SU-DHL-6 (cell line): Measurements from ENCODE around the gene TMEM131L.

ENCODE experiments used
- H2AFZ ChIP-seq: fragments of 200-600 bp; sonication (generic); 2 replicates; pipeline ENCODE4 v1.6.1; 2014; ENCODE audit warnings: low read depth, mild to moderate bottlenecking, moderate library complexity, mixed read lengths, antibody characterized with exemption, low read length; ENCODE audit not compliant: severe bottlenecking
- H3F3A ChIP-seq: fragments of 200-600 bp; shearing (Covaris generic); 2 replicates; pipeline ENCODE4 v1.6.0; 2016; ENCODE audit warnings: antibody characterized with exemption, mild to moderate bottlenecking; ENCODE audit not compliant: insufficient read depth
- H3K27ac ChIP-seq: fragments of 200-600 bp; sonication (generic); 2 replicates; pipeline ENCODE4 v1.5.1; 2016; ENCODE audit warnings: low read depth, mild to moderate bottlenecking, low read length, moderate library complexity, mixed read lengths
- H3K27me3 ChIP-seq: fragments of 200-600 bp; sonication (generic), shearing (Covaris generic); 2 replicates; pipeline ENCODE4 v1.6.0; 2014; ENCODE audit warnings: mild to moderate bottlenecking, low read length
- H3K36me3 ChIP-seq: fragments of 200-600 bp; sonication (generic); 2 replicates; pipeline ENCODE4 v1.6.1; 2014; ENCODE audit warnings: mild to moderate bottlenecking, low read length, mixed read lengths
- H3K4me2 ChIP-seq: fragments of 300-600, 200-600 bp; shearing (Covaris generic), sonication (generic); 2 replicates; pipeline ENCODE4 v1.6.0; 2014; ENCODE audit warnings: low read length, low read depth, mild to moderate bottlenecking; ENCODE audit not compliant: poor library complexity, severe bottlenecking
- H3K4me3 ChIP-seq: fragments of 200-600 bp; sonication (generic); 2 replicates; pipeline ENCODE4 v1.5.1; 2014; ENCODE audit warnings: antibody characterized with exemption, low read length, mild to moderate bottlenecking, mixed read lengths; ENCODE audit not compliant: insufficient read depth, poor library complexity, severe bottlenecking
- H3K79me2 ChIP-seq: fragments of 200-600 bp; sonication (generic); 2 replicates; pipeline ENCODE4 v1.6.1; 2014; ENCODE audit warnings: mild to moderate bottlenecking, low read length, moderate library complexity; ENCODE audit not compliant: insufficient read depth
- H3K9ac ChIP-seq: fragments of 200-600 bp; sonication (generic); 2 replicates; pipeline ENCODE4 v1.7.0; 2014; ENCODE audit warnings: mild to moderate bottlenecking, low read length
- H3K9me2 ChIP-seq: fragments of 200-600 bp; sonication (generic); replicated peaks from 2 replicates; pipeline ENCODE4 v1.6.1; 2014; ENCODE audit warnings: low read length; ENCODE audit not compliant: insufficient read depth
- H3K9me3 ChIP-seq: fragments of 200-600 bp; sonication (generic); 2 replicates; pipeline ENCODE4 v1.6.1; 2014; ENCODE audit warnings: low read length, mixed read lengths; ENCODE audit not compliant: insufficient read depth
- H4K20me1 ChIP-seq: fragments of 200-600 bp; sonication (generic); 2 replicates; pipeline ENCODE4 v1.6.1; 2014; ENCODE audit warnings: low read depth, mild to moderate bottlenecking, antibody characterized with exemption, low read length, moderate library complexity, mixed read lengths
- EZH2phosphoT487 ChIP-seq: fragments of 200-600 bp; sonication (generic), shearing (Covaris generic); conservative IDR thresholded peaks from 2 replicates; pipeline ENCODE4 v1.6.1; 2018; ENCODE audit warnings: mild to moderate bottlenecking, antibody characterized with exemption, low read length, moderate library complexity, mixed read lengths
- TF ChIP-seq, protein P1 (sequence below): fragments of 200-600 bp; sonication (generic); IDR thresholded peaks from one replicate; pipeline ENCODE4 v1.5.1; 2017; ENCODE audit warnings: antibody characterized with exemption, mild to moderate bottlenecking, low read length, moderate library complexity; ENCODE audit not compliant: insufficient read depth, poor library complexity, severe bottlenecking

The TMEM131L gene

GRCh38 chr4:153628796-153629315 is 162.7 kb downstream of the TMEM131L start:
- H3K9me3 ChIP-seq, result no peaks in the 10 kb centered on the region
- 0 out of 2 replicates have a peak, but pooled peaks cover 3% of the 10 kb centered on the region for H4K20me1 ChIP-seq
- peaks cover 58% of the 10 kb centered on the region for H3K36me3 ChIP-seq
- no peak overlapping the region for H3K4me3 ChIP-seq
- H3K9me2 ChIP-seq, result no peaks in the 10 kb centered on the region
- no peak for TF ChIP-seq EZH2phosphoT487
- TF ChIP-seq, protein P1, sequence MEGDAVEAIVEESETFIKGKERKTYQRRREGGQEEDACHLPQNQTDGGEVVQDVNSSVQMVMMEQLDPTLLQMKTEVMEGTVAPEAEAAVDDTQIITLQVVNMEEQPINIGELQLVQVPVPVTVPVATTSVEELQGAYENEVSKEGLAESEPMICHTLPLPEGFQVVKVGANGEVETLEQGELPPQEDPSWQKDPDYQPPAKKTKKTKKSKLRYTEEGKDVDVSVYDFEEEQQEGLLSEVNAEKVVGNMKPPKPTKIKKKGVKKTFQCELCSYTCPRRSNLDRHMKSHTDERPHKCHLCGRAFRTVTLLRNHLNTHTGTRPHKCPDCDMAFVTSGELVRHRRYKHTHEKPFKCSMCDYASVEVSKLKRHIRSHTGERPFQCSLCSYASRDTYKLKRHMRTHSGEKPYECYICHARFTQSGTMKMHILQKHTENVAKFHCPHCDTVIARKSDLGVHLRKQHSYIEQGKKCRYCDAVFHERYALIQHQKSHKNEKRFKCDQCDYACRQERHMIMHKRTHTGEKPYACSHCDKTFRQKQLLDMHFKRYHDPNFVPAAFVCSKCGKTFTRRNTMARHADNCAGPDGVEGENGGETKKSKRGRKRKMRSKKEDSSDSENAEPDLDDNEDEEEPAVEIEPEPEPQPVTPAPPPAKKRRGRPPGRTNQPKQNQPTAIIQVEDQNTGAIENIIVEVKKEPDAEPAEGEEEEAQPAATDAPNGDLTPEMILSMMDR, result no peak
- no peaks in the 10 kb centered on the region for H3K27me3 ChIP-seq
- H3K79me2 ChIP-seq, result no peaks in the 10 kb centered on the region
- H3K27ac ChIP-seq, result no peak overlapping the region
- peaks cover 18% of the 10 kb centered on the region; the same call in 1 of the 2 replicates for H3F3A ChIP-seq
- no peak overlapping the region for H2AFZ ChIP-seq
- no peak overlapping the region for H3K9ac ChIP-seq
- no peak overlapping the region for H3K4me2 ChIP-seq

DNA sequence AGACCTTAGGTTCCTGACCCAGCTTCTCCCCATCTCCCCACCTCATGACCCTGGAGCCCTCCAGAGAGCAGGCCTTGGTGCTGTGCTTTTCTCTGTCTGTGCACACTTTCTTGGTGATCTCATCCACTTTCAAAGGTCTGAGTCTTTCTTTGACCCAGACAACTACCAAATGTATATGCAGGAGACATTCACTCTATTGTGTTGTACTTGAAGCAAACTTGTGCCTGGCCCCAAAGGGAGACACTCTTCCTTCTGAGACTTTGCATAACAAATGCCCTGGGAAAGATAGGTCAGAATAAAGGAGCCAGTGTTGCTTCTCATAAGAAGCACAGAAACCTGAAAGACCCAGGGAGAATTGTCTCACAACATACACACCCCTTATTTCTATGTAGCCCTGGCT is 163.6 kb downstream of the TMEM131L start:
- TF ChIP-seq EZH2phosphoT487, result no peak
- TF ChIP-seq, protein P1, result no peak
- Histone ChIP-seq H4K20me1 (0 out of 2 replicates have a peak, but pooled peaks cover 3% of the 10 kb centered on the region), H3K4me2 (no peak overlapping the region), H3K27ac (no peak overlapping the region), H3F3A (peaks cover 25% of the 10 kb centered on the region; the same call in 1 of the 2 replicates), H3K79me2 (no peaks in the 10 kb centered on the region), H3K9ac (no peak overlapping the region), H2AFZ (no peak overlapping the region), H3K4me3 (no peak overlapping the region), H3K27me3 (no peaks in the 10 kb centered on the region), H3K9me2 (no peaks in the 10 kb centered on the region), H3K36me3 (peaks cover 61% of the 10 kb centered on the region), H3K9me3 (no peaks in the 10 kb centered on the region)

- H3K4me2 ChIP-seq, result no peak overlapping the region
- no peaks in the 10 kb centered on the region for H3K9me2 ChIP-seq
- no peak overlapping the region for H3K9ac ChIP-seq
- H3K27me3 ChIP-seq, result no peaks in the 10 kb centered on the region
- peaks cover 43% of the 10 kb centered on the region for H3K36me3 ChIP-seq
- H4K20me1 ChIP-seq, result 0 out of 2 replicates have a peak, but pooled peaks cover 3% of the 10 kb centered on the region
- no peaks in the 10 kb centered on the region for H3K79me2 ChIP-seq
- H3K27ac ChIP-seq, result no peak overlapping the region
- TF ChIP-seq, protein P1, result peak; percentile 43
- TF ChIP-seq EZH2phosphoT487, result no peak
- peaks cover 55% of the 10 kb centered on the region for H3F3A ChIP-seq
- no peak overlapping the region for H3K4me3 ChIP-seq
- H2AFZ ChIP-seq, result no peak overlapping the region
- H3K9me3 ChIP-seq, result no peaks in the 10 kb centered on the region
These were observed 168.7 kb downstream of the TMEM131L start for GRCh38 chr4:153634738-153635353.
